H1 (cell line): ENCODE results near the gene MAPK8. TPM values are rescaled to one million over a fixed set of nuclear protein-coding genes. Genes with fewer than 3 reads are reported as not detected.
A peak's percentile ranks its signal among the peaks of the same experiment; 100 is the strongest.

Experiments
- CTCF ChIA-PET: fragments of 300-600 bp; sonication (Branson Sonifier 250); formaldehyde crosslinking; loops from one replicate; lab custom pipeline; 2021; ENCODE audit not compliant: partially characterized antibody; lab: Charles Lee
- POLR2A ChIA-PET: fragments of 300-600 bp; sonication (Branson Sonifier 250); formaldehyde crosslinking; loops from one replicate; lab custom pipeline; 2021; ENCODE audit warnings: inconsistent platforms; ENCODE audit not compliant: partially characterized antibody; lab: Charles Lee
- DNase-seq, 2 experiments: peaks; one replicate each; pipeline versions ENCODE4 v3.0.0 to v3.0.0-alpha.2; 2010 to 2022; ENCODE audit warnings: low spot score in 2 of 2, low read depth in 1 of 2, mixed read lengths in 1 of 2
- FAIRE-seq: peaks from 2 replicates; lab custom pipeline; 2011; peaks lifted over from hg19 to GRCh38; lab: Jason Lieb, UNC
- H2AFZ ChIP-seq: 2 replicates; pipeline ENCODE4 v1.8.1; 2012; ENCODE audit warnings: low read length, inconsistent platforms
- H2AK5ac ChIP-seq: 2 replicates; pipeline ENCODE4 v1.6.1; 2013; ENCODE audit warnings: low read depth, low read length
- H2BK120ac ChIP-seq: replicated peaks from 2 replicates; pipeline ENCODE3; 2013; ENCODE audit warnings: low read depth, low read length, inconsistent platforms
- H2BK12ac ChIP-seq: 2 replicates; pipeline ENCODE4 v1.6.1; 2013; ENCODE audit warnings: low read depth, low read length
- H2BK15ac ChIP-seq: 2 replicates; pipeline ENCODE4 v1.6.1; 2013; ENCODE audit warnings: low read length
- H2BK20ac ChIP-seq: 2 replicates; pipeline ENCODE4 v1.6.1; 2013; ENCODE audit warnings: low read length
- H2BK5ac ChIP-seq: 2 replicates; pipeline ENCODE4 v1.6.1; 2013; ENCODE audit warnings: low read depth, low read length
- H3K14ac ChIP-seq: 2 replicates; pipeline ENCODE4 v1.6.1; 2013; ENCODE audit warnings: inconsistent platforms; ENCODE audit not compliant: insufficient read length
- H3K18ac ChIP-seq: 2 replicates; pipeline ENCODE4 v1.6.1; 2013; ENCODE audit warnings: low read length; ENCODE audit errors: extremely low read depth
- H3K23ac ChIP-seq: 2 replicates; pipeline ENCODE4 v1.6.1; 2013; ENCODE audit warnings: inconsistent platforms; ENCODE audit not compliant: insufficient read length
- H3K23me2 ChIP-seq: 2 replicates; pipeline ENCODE4 v1.6.1; 2013; ENCODE audit warnings: low read depth, low read length
- H3K27ac ChIP-seq: 2 replicates; pipeline ENCODE4 v1.6.1; 2011; ENCODE audit warnings: low read depth, low read length, inconsistent platforms
- H3K27me3 ChIP-seq, 4 experiments: replicated peaks in 1 of 4; 1 replicate in 1 of 4; 2 replicates in 3 of 4; pipeline versions ENCODE4 v1.6.1 to v1.8.1; 2011 to 2013; ENCODE audit warnings: low read length in 3 of 4, mild to moderate bottlenecking in 3 of 4, inconsistent platforms in 2 of 4, mixed read lengths in 2 of 4, moderate library complexity in 1 of 4; ENCODE audit not compliant: control insufficient read depth in 3 of 4, insufficient read depth in 3 of 4; ENCODE audit errors: extremely low read depth in 1 of 4
- H3K36me3 ChIP-seq, 4 experiments: 2 replicates each; pipeline versions ENCODE4 v1.6.1 to v1.8.1; 2011 to 2013; ENCODE audit warnings: mild to moderate bottlenecking in 4 of 4, low read length in 3 of 4, moderate library complexity in 2 of 4, control low read depth in 1 of 4, inconsistent platforms in 1 of 4; ENCODE audit not compliant: insufficient read depth in 4 of 4, control insufficient read depth in 2 of 4
- H3K4ac ChIP-seq: replicated peaks from 2 replicates; pipeline ENCODE3; 2013; ENCODE audit warnings: low read length, low read depth, mixed read lengths, inconsistent platforms; ENCODE audit not compliant: insufficient read length
- H3K4me1 ChIP-seq, 4 experiments: replicated peaks in 1 of 4; 1 replicate in 1 of 4; 2 replicates in 3 of 4; pipeline versions ENCODE4 v1.6.1 to v1.8.1; 2011 to 2013; ENCODE audit warnings: low read length in 3 of 4, inconsistent platforms in 2 of 4, mixed read lengths in 1 of 4; ENCODE audit not compliant: insufficient read depth in 4 of 4, control insufficient read depth in 3 of 4
- H3K4me2 ChIP-seq, 2 experiments: 2 replicates each; pipeline versions ENCODE4 v1.6.1 to v1.8.1; 2011 to 2013; ENCODE audit warnings: low read depth in 2 of 2, low read length in 2 of 2, control low read depth in 1 of 2, inconsistent platforms in 1 of 2, mild to moderate bottlenecking in 1 of 2; ENCODE audit not compliant: insufficient read depth in 1 of 2
- H3K4me3 ChIP-seq, 4 experiments: fragments of 200-600, 300-600 bp in 1 of 4; sonication (generic), shearing (Covaris generic), sonication (Bioruptor Twin) in 1 of 4; 2 replicates each; pipeline versions ENCODE4 v1.5.1 to v1.8.1; 2011 to 2016; ENCODE audit warnings: low read length in 4 of 4, low read depth in 3 of 4, control low read depth in 2 of 4, inconsistent platforms in 2 of 4, mild to moderate bottlenecking in 2 of 4, mixed read lengths in 1 of 4, moderate library complexity in 1 of 4; ENCODE audit not compliant: insufficient read depth in 2 of 4; ENCODE audit errors: extremely low read depth in 1 of 4
- H3K56ac ChIP-seq: replicated peaks from 2 replicates; pipeline ENCODE3; 2013; ENCODE audit warnings: low read depth, mild to moderate bottlenecking, mixed read lengths, low read length, inconsistent platforms; ENCODE audit not compliant: insufficient read length
- H3K79me1 ChIP-seq: 2 replicates; pipeline ENCODE4 v1.6.1; 2013; ENCODE audit warnings: low read depth, low read length, control low read depth
- H3K79me2 ChIP-seq, 2 experiments: 2 replicates each; pipeline versions ENCODE4 v1.6.1 to v1.8.1; 2012 to 2013; ENCODE audit warnings: low read length in 2 of 2, mild to moderate bottlenecking in 2 of 2, inconsistent platforms in 1 of 2; ENCODE audit not compliant: insufficient read depth in 2 of 2, control insufficient read depth in 1 of 2
- H3K9ac ChIP-seq, 4 experiments: replicated peaks in 1 of 4; 1 replicate in 1 of 4; 2 replicates in 3 of 4; pipeline versions ENCODE4 v1.6.1 to v1.8.1; 2011 to 2013; ENCODE audit warnings: low read depth in 3 of 4, low read length in 3 of 4, control low read depth in 2 of 4, mild to moderate bottlenecking in 2 of 4, moderate library complexity in 2 of 4, inconsistent platforms in 1 of 4; ENCODE audit errors: extremely low read depth in 1 of 4
- H3K9me3 ChIP-seq, 2 experiments: 2 replicates each; pipeline versions ENCODE4 v1.6.1 to v1.8.1; 2012 to 2013; ENCODE audit warnings: mild to moderate bottlenecking in 2 of 2, moderate library complexity in 2 of 2, control low read depth in 1 of 2, inconsistent platforms in 1 of 2, low read depth in 1 of 2, low read length in 1 of 2, mixed read lengths in 1 of 2; ENCODE audit not compliant: insufficient read depth in 2 of 2
- H4K20me1 ChIP-seq, 2 experiments: replicated peaks in 1 of 2; 2 replicates each; pipeline versions ENCODE3 to v1.8.1; 2011 to 2013; ENCODE audit warnings: inconsistent platforms in 2 of 2, low read length in 2 of 2, mild to moderate bottlenecking in 1 of 2; ENCODE audit not compliant: insufficient read depth in 2 of 2, control insufficient read depth in 1 of 2
- H4K5ac ChIP-seq: 2 replicates; pipeline ENCODE4 v1.6.1; 2013; ENCODE audit warnings: low read length, low read depth, mixed read lengths, inconsistent platforms; ENCODE audit not compliant: insufficient read length
- H4K8ac ChIP-seq: 2 replicates; pipeline ENCODE4 v1.8.0; 2013; ENCODE audit warnings: mild to moderate bottlenecking, moderate library complexity, low read length, inconsistent platforms; ENCODE audit not compliant: insufficient read depth; ENCODE audit errors: extremely low read depth
- H4K91ac ChIP-seq: replicated peaks from 2 replicates; pipeline ENCODE3; 2013; ENCODE audit warnings: low read length, mixed read lengths, inconsistent platforms; ENCODE audit not compliant: insufficient read length
- BCL11A ChIP-seq, 2 experiments: IDR thresholded peaks; one replicate each; pipeline ENCODE4 v1.6.1; 2011; ENCODE audit warnings: low read depth in 2 of 2, low read length in 2 of 2, mild to moderate bottlenecking in 2 of 2
- CBX8 ChIP-seq: fragments of 300-800, 300-1000 bp; sonication (generic); IDR thresholded peaks from 2 replicates; pipeline ENCODE4 v1.7.1; 2016; ENCODE audit warnings: low read depth, low read length, borderline replicate concordance
- EZH2 ChIP-seq: fragments of 200-600 bp; sonication (generic); IDR thresholded peaks from 2 replicates; pipeline ENCODE4 v1.7.1; 2012; ENCODE audit warnings: low read depth, mild to moderate bottlenecking, moderate library complexity, low read length, inconsistent platforms; ENCODE audit not compliant: severe bottlenecking
- GTF2F1 ChIP-seq: IDR thresholded peaks from 2 replicates; pipeline ENCODE4 v1.6.1; 2012; ENCODE audit warnings: low read depth, low read length, improper control_type of control experiment, borderline replicate concordance
- HDAC6 ChIP-seq: IDR thresholded peaks from one replicate; pipeline ENCODE4 v1.7.1; 2012; ENCODE audit warnings: low read depth, mild to moderate bottlenecking, inconsistent platforms, low read length, moderate library complexity
- POLR2A ChIP-seq, 2 experiments: IDR thresholded peaks; 1 replicate in 1 of 2; 2 replicates in 1 of 2; pipeline ENCODE4 v1.6.1; 2011; ENCODE audit warnings: low read depth in 2 of 2, low read length in 2 of 2, mild to moderate bottlenecking in 2 of 2; ENCODE audit errors: control extremely low read depth in 1 of 2
- POLR2AphosphoS5 ChIP-seq: IDR thresholded peaks from 2 replicates; pipeline ENCODE4 v1.6.1; 2011; ENCODE audit warnings: low read depth, low read length
- RBBP5 ChIP-seq: IDR thresholded peaks from 2 replicates; pipeline ENCODE4 v1.7.1; 2012; ENCODE audit warnings: low read depth, mild to moderate bottlenecking, inconsistent platforms, low read length, moderate library complexity, borderline replicate concordance
- RFX5 ChIP-seq: IDR thresholded peaks from 2 replicates; pipeline ENCODE4 v1.6.1; 2011; ENCODE audit warnings: low read depth, low read length, improper control_type of control experiment, borderline replicate concordance
- SIX5 ChIP-seq: IDR thresholded peaks from 2 replicates; pipeline ENCODE4 v1.6.1; 2011; ENCODE audit warnings: mild to moderate bottlenecking, low read depth, low read length
- SP2 ChIP-seq: IDR thresholded peaks from 2 replicates; pipeline ENCODE4 v1.6.1; 2012; ENCODE audit warnings: mild to moderate bottlenecking, low read length, inconsistent platforms
- SUZ12 ChIP-seq: fragments of 200-600 bp; sonication (generic); IDR thresholded peaks from 2 replicates; pipeline ENCODE4 v1.6.1; 2012; ENCODE audit warnings: mild to moderate bottlenecking, inconsistent platforms, low read length, moderate library complexity, mixed read lengths
- TAF1 ChIP-seq: IDR thresholded peaks from 2 replicates; pipeline ENCODE4 v1.6.1; 2011; ENCODE audit warnings: mild to moderate bottlenecking, low read depth, low read length
- TAF7 ChIP-seq: optimal IDR thresholded peaks from 2 replicates; pipeline ENCODE3; 2011; ENCODE audit warnings: low read depth, mild to moderate bottlenecking, inconsistent platforms, low read length, moderate library complexity, borderline replicate concordance
- TBP ChIP-seq: IDR thresholded peaks from 2 replicates; pipeline ENCODE4 v1.6.1; 2011; ENCODE audit warnings: low read depth, low read length, improper control_type of control experiment
- WGBS, 2 experiments: shearing (Covaris generic) in 1 of 2; methylation state at CpG; one replicate each; pipeline versions ENCODE4 v1.1.6 to v1.1.7; 2013 to 2015; ENCODE audit warnings: low lambda C conversion rate in 2 of 2, mixed read lengths in 2 of 2, inconsistent platforms in 1 of 2, low coverage in 1 of 2, missing lambda C conversion rate in 1 of 2; ENCODE audit not compliant: insufficient replicate concordance in 2 of 2, insufficient coverage in 1 of 2, insufficient read length in 1 of 2; ENCODE audit errors: extremely low coverage in 1 of 2, missing lambda C conversion rate in 1 of 2; 5-methylcytosine and 5-hydroxymethylcytosine counted together
- polyA plus RNA-seq, 7 experiments: library from polyadenylated mRNA; depleted of rRNA in 3 of 7; stranded (reverse) in 5 of 7; unstranded in 2 of 7; fragments of >200 nt in 5 of 7; fragments of 200-250 nt in 2 of 7; gene quantifications; 1 replicate in 5 of 7; 2 replicates in 1 of 7; 4 replicates in 1 of 7; pipeline versions ENCODE4 v1.2.1 to v1.2.3, GENCODE V29; 2011 to 2013; ENCODE audit warnings: missing spikeins in 2 of 7, mixed read lengths in 2 of 7
- total RNA-seq: library from RNA; stranded (reverse); fragmentation: NEBNext Ultra II Directional; extraction: Animal tissue kit (Norgen Biotek cat#: 25700); gene quantifications from 2 replicates; pipeline ENCODE4 v1.2.1, GENCODE V29; 2021

The MAPK8 gene
- total and polyA plus RNA-seq, 2 of the 8 experiments (the other 6 are each of a cell fraction or from before 2014, with no cell fraction given): 23.3 to 71.3 TPM

- Histone ChIP-seq H4K20me1 (peaks cover 0 to 5% of the 10 kb centered on the region in 2 experiments), H3K23ac (no peak overlapping the region), H2BK20ac (no peak overlapping the region), H3K9ac (no peak overlapping the region), H3K18ac (no peak overlapping the region), H3K79me1 (no peaks in the 10 kb centered on the region), H3K14ac (no peak overlapping the region), H3K79me2 (no peaks in the 10 kb centered on the region), H3K4me2 (no peak overlapping the region), H2BK15ac (no peak overlapping the region), H4K5ac (no peak overlapping the region), H2AK5ac (no peak overlapping the region), H3K27me3 (no peaks in the 10 kb centered on the region), H3K56ac (peak overlapping the region; percentile 37), H4K8ac (no peak overlapping the region), H4K91ac (no peak overlapping the region), H2BK5ac (no peak overlapping the region), H2BK12ac (no peak overlapping the region), H2AFZ (no peak overlapping the region), H3K23me2 (no peaks in the 10 kb centered on the region), H3K9me3 (no peaks in the 10 kb centered on the region; a peak in 1 of 4 replicates), H3K4ac (no peak overlapping the region), H3K4me3 (no peak overlapping the region), H3K36me3 (peaks cover 0 to under 1% (median 0%) of the 10 kb centered on the region in 4 experiments; a peak in 1 of 8 replicates), H3K27ac (no peak overlapping the region)
- ChIA-PET CTCF (interaction anchor here (0.7 to 10.9 kb wide), 15 partner anchors 11 to 165 kb away, joined by 3 to 141 read pairs (median 4); no protein-coding TSS in a partner anchor), POLR2A (interaction anchor here (0.9 to 1.1 kb wide), 2 partner anchors 10 to 98 kb away, joined by 3 read pairs; no protein-coding TSS in a partner anchor)
- DNase-seq: peak in 1 of 2 experiments; percentile 37
- TF ChIP-seq HDAC6: no peak
- TF ChIP-seq TBP: no peak
- no peak for TF ChIP-seq TAF1
- no peak for TF ChIP-seq BCL11A (IDR thresholded peaks at IDR 0.05; ENCODE audit: low read depth in 2 of 2, low read length in 2 of 2)
- no peak for TF ChIP-seq SIX5
- TF ChIP-seq SP2: no peak
- no peak for TF ChIP-seq TAF7
- no peak for TF ChIP-seq RFX5
- no peak for TF ChIP-seq SUZ12
- no peak for TF ChIP-seq RBBP5
- TF ChIP-seq EZH2: no peak
- no peak for TF ChIP-seq POLR2A (IDR thresholded peaks at IDR 0.05; ENCODE audit: control extremely low read depth in 1 of 2, low read depth in 2 of 2, low read length in 2 of 2)
- TF ChIP-seq POLR2AphosphoS5: no peak
- TF ChIP-seq CBX8: no peak
- TF ChIP-seq GTF2F1: no peak
- TF ChIP-seq, all 59 proteins: peak for 0
- no peak overlapping the region for H2BK120ac ChIP-seq
- 71% methylated on average over 5 of the region's 5 CpGs; no CpG with 5 or more reads in 1 of the 2 experiments for WGBS, 2 experiments
- FAIRE-seq: no peak
- H3K4me1 ChIP-seq: peaks cover 3 to 10% (median 8%) of the 10 kb centered on the region in 4 experiments; a peak in 5 of 7 replicates
Observed at GRCh38 chr10:48442809-48443177, 136.3 kb downstream of the MAPK8 start.
